Uterus (tissue), 2 donors: Measurements from ENCODE around the gene ZNF385C.

Experiments
- CTCF ChIP-seq, 4 experiments: fragments of 200-600 bp in 2 of 4; fragments of 450-650 bp in 2 of 4; sonication (generic) in 2 of 4; IDR thresholded peaks; one replicate each; pipeline ENCODE4 v1.5.1; 2016 to 2019; ENCODE audit warnings: antibody characterized with exemption in 4 of 4, mild to moderate bottlenecking in 2 of 4, moderate library complexity in 1 of 4
- POLR2A ChIP-seq, 2 donors: fragments of 450-650 bp; IDR thresholded peaks; one replicate each; pipeline ENCODE4 v1.6.1; 2016; ENCODE audit warnings: antibody characterized with exemption in 2 of 2, mild to moderate bottlenecking in 1 of 2, moderate library complexity in 1 of 2

- TF ChIP-seq CTCF (IDR thresholded peaks at IDR 0.05) (no peak), POLR2A (IDR thresholded peaks at IDR 0.05) (no peak)
These were observed 43.2 kb downstream of the ZNF385C start for GRCh38 chr17:42055027-42055426.
